Measurements from ENCODE around the gene HLA-DQB1. TPM values are rescaled to one million over a fixed set of nuclear protein-coding genes. Genes with fewer than 3 reads are reported as not detected.

HLA-DQB1 gene
- total RNA-seq, 3 donors from 2014 or later (not counting 1 experiment from before 2014, with no cell fraction given), result 24.8 to 97.3 (median 25.5) TPM

GRCh38 chr6:32662836-32663235 lies 3.6 kb downstream of the HLA-DQB1 start:
- no peak for ATAC-seq
- 15% methylated on average over 3 of the region's 5 CpGs for WGBS (ENCODE audit: insufficient coverage)
- H3K27ac ChIP-seq (ENCODE audit: low read length), result no peak overlapping the region
- H3K4me1 ChIP-seq (ENCODE audit: control insufficient read depth, insufficient read depth, low read length), result peaks cover 11% of the 10 kb centered on the region
- H3K4me3 Mint-ChIP-seq, result peak overlapping the region; percentile 8
- H3K36me3 Mint-ChIP-seq, result no peaks in the 10 kb centered on the region
- no peak for TF ChIP-seq CTCF (IDR thresholded peaks at IDR 0.05)
- no peaks in the 10 kb centered on the region for H3K36me3 ChIP-seq (ENCODE audit: control insufficient read depth, insufficient read depth, low read length)
- peaks cover 11 to 38% of the 10 kb centered on the region in 2 donors for H3K27me3 Mint-ChIP-seq (ENCODE audit: low read depth in 2 of 2)
- no peak for DNase-seq
- no peak overlapping the region for H3K4me3 ChIP-seq (ENCODE audit: low read length)
- H3K9me3 Mint-ChIP-seq, result no peaks in the 10 kb centered on the region
- H3K27ac Mint-ChIP-seq, result no peak overlapping the region
- no peaks in the 10 kb centered on the region for H3K27me3 ChIP-seq (ENCODE audit: control insufficient read depth, insufficient read depth, low read length)
- no peaks in the 10 kb centered on the region for H3K9me3 ChIP-seq (ENCODE audit: control insufficient read depth, insufficient read depth, low read length)
- peaks cover 26 to 38% of the 10 kb centered on the region in 2 donors for H3K4me1 Mint-ChIP-seq
- intact Hi-C loops (cut with micrococcal nuclease), result no loop called here

- intact Hi-C loops (cut with micrococcal nuclease), result no loop called here
- H3K27ac ChIP-seq (ENCODE audit: low read length), result no peak overlapping the region
- H3K36me3 ChIP-seq (ENCODE audit: control insufficient read depth, insufficient read depth, low read length), result no peaks in the 10 kb centered on the region
- H3K9me3 Mint-ChIP-seq, result no peaks in the 10 kb centered on the region
- no peaks in the 10 kb centered on the region for H3K36me3 Mint-ChIP-seq
- H3K27me3 Mint-ChIP-seq (ENCODE audit: low read depth in 2 of 2), result peaks cover 11 to 35% of the 10 kb centered on the region in 2 donors
- no peaks in the 10 kb centered on the region for H3K27me3 ChIP-seq (ENCODE audit: control insufficient read depth, insufficient read depth, low read length)
- no peaks in the 10 kb centered on the region for H3K9me3 ChIP-seq (ENCODE audit: control insufficient read depth, insufficient read depth, low read length)
- H3K4me3 Mint-ChIP-seq, result no peak overlapping the region
- H3K4me1 Mint-ChIP-seq, result peaks cover 25 to 37% of the 10 kb centered on the region in 2 donors
- TF ChIP-seq CTCF (IDR thresholded peaks at IDR 0.05), result no peak
- H3K27ac Mint-ChIP-seq, result no peak overlapping the region
- peaks cover 11% of the 10 kb centered on the region for H3K4me1 ChIP-seq (ENCODE audit: control insufficient read depth, insufficient read depth, low read length)
- 60% methylated on average over 2 of the region's 7 CpGs for WGBS (ENCODE audit: insufficient coverage)
- ATAC-seq, result no peak
- DNase-seq, result no peak
- H3K4me3 ChIP-seq (ENCODE audit: low read length), result no peak overlapping the region
Observed at GRCh38 chr6:32662099-32662498, 4.4 kb downstream of the HLA-DQB1 start.

GRCh38 chr6:32659856-32660595 lies 6.4 kb downstream of the HLA-DQB1 start:
- Histone ChIP-seq H3K9me3 (ENCODE audit: control insufficient read depth, insufficient read depth, low read length) (no peaks in the 10 kb centered on the region), H3K4me1 (ENCODE audit: control insufficient read depth, insufficient read depth, low read length) (peaks cover under 1% of the 10 kb centered on the region), H3K36me3 (ENCODE audit: control insufficient read depth, insufficient read depth, low read length) (no peaks in the 10 kb centered on the region), H3K4me3 (ENCODE audit: low read length) (no peak overlapping the region), H3K27ac (ENCODE audit: low read length) (no peak overlapping the region), H3K27me3 (ENCODE audit: control insufficient read depth, insufficient read depth, low read length) (no peaks in the 10 kb centered on the region)
- WGBS (ENCODE audit: insufficient coverage), result 38% methylated on average over 3 of the region's 4 CpGs
- Mint-ChIP-seq H3K4me3 (no peak overlapping the region), H3K4me1 (peaks cover 6 to 17% of the 10 kb centered on the region in 2 donors), H3K36me3 (peaks cover 9% of the 10 kb centered on the region), H3K9me3 (peaks cover 2 to 6% of the 10 kb centered on the region in 2 donors), H3K27ac (peak overlapping the region in 1 of 2 donors; percentile 15), H3K27me3 (ENCODE audit: low read depth in 2 of 2) (peaks cover 3 to 16% of the 10 kb centered on the region in 2 donors)
- DNase-seq, result no peak
- TF ChIP-seq CTCF (IDR thresholded peaks at IDR 0.05), result no peak
- ATAC-seq, result no peak
- intact Hi-C loops (cut with micrococcal nuclease), result no loop called here
